GM19324 (cell line): ENCODE measurements around the gene GPR107.

ENCODE experiments used
- ATAC-seq: cut with Tn5 transposase; IDR thresholded peaks from one replicate; pipeline ENCODE4 v1.9.1; 2021; ENCODE audit warnings: mild to moderate bottlenecking, moderate library complexity; ENCODE audit not compliant: unreplicated experiment, low FRiP score

Gene GPR107

GRCh38 chr9:130149654-130150286, 96.1 kb downstream of the GPR107 start:
- no peak for ATAC-seq

- ATAC-seq = no peak
Observed at GRCh38 chr9:130150779-130151382, 97.2 kb downstream of the GPR107 start.

GRCh38 chr9:130154816-130155215, 101.1 kb downstream of the GPR107 start:
- ATAC-seq = no peak

- ATAC-seq = no peak
Observed at GRCh38 chr9:130155647-130156046, 101.9 kb downstream of the GPR107 start.

GRCh38 chr9:130156672-130157071, 103.0 kb downstream of the GPR107 start:
- no peak for ATAC-seq

GRCh38 chr9:130157079-130157478, 103.4 kb downstream of the GPR107 start:
- no peak for ATAC-seq

GRCh38 chr9:130158001-130158400, 104.3 kb downstream of the GPR107 start:
- ATAC-seq = no peak

- no peak for ATAC-seq
Observed at GRCh38 chr9:130159057-130159456, 105.4 kb downstream of the GPR107 start.

GRCh38 chr9:130159915-130160670, 106.4 kb downstream of the GPR107 start:
- no peak for ATAC-seq

- no peak for ATAC-seq
Observed at GRCh38 chr9:130160862-130161470, 107.3 kb downstream of the GPR107 start.

GRCh38 chr9:130165579-130165978, 111.9 kb downstream of the GPR107 start:
- no peak for ATAC-seq

- ATAC-seq = no peak
Observed at GRCh38 chr9:130166399-130166798, 112.7 kb downstream of the GPR107 start.

- ATAC-seq = no peak
Observed at GRCh38 chr9:130167927-130168326, 114.2 kb downstream of the GPR107 start.

- no peak for ATAC-seq
Observed at GRCh38 chr9:130171226-130172148, 117.8 kb downstream of the GPR107 start.

GRCh38 chr9:130172161-130172857, 118.6 kb downstream of the GPR107 start, which contains the start of gene NCS1:
NCS1 (plus strand) TSS chr9:130172404; CDS start chr9:130172664, 260 bp downstream.
- ATAC-seq = no peak

GRCh38 chr9:130172858-130173665, 119.4 kb downstream of the GPR107 start:
- ATAC-seq = no peak

- no peak for ATAC-seq
Observed at GRCh38 chr9:130173666-130173983, 119.9 kb downstream of the GPR107 start.

GRCh38 chr9:130174025-130174424, 120.3 kb downstream of the GPR107 start:
- ATAC-seq = no peak

- ATAC-seq = no peak
Observed at GRCh38 chr9:130174920-130175321, 121.2 kb downstream of the GPR107 start.
